H1 (cell line): ENCODE data around the gene POLL. TPM values are rescaled to one million over a fixed set of nuclear protein-coding genes. Genes with fewer than 3 reads are reported as not detected.

Experiments used
- CTCF ChIA-PET: fragments of 300-600 bp; sonication (Branson Sonifier 250); formaldehyde crosslinking; loops from one replicate; lab custom pipeline; 2021; ENCODE audit not compliant: partially characterized antibody; lab: Charles Lee
- POLR2A ChIA-PET: fragments of 300-600 bp; sonication (Branson Sonifier 250); formaldehyde crosslinking; loops from one replicate; lab custom pipeline; 2021; ENCODE audit warnings: inconsistent platforms; ENCODE audit not compliant: partially characterized antibody; lab: Charles Lee
- DNase-seq, 2 experiments: peaks; one replicate each; pipeline versions ENCODE4 v3.0.0 to v3.0.0-alpha.2; 2010 to 2022; ENCODE audit warnings: low spot score in 2 of 2, low read depth in 1 of 2, mixed read lengths in 1 of 2
- FAIRE-seq: peaks from 2 replicates; lab custom pipeline; 2011; peaks lifted over from hg19 to GRCh38; lab: Jason Lieb, UNC
- H2AFZ ChIP-seq: 2 replicates; pipeline ENCODE4 v1.8.1; 2012; ENCODE audit warnings: low read length, inconsistent platforms
- H2AK5ac ChIP-seq: 2 replicates; pipeline ENCODE4 v1.6.1; 2013; ENCODE audit warnings: low read depth, low read length
- H2BK120ac ChIP-seq: replicated peaks from 2 replicates; pipeline ENCODE3; 2013; ENCODE audit warnings: low read depth, low read length, inconsistent platforms
- H2BK12ac ChIP-seq: 2 replicates; pipeline ENCODE4 v1.6.1; 2013; ENCODE audit warnings: low read depth, low read length
- H2BK15ac ChIP-seq: 2 replicates; pipeline ENCODE4 v1.6.1; 2013; ENCODE audit warnings: low read length
- H2BK20ac ChIP-seq: 2 replicates; pipeline ENCODE4 v1.6.1; 2013; ENCODE audit warnings: low read length
- H2BK5ac ChIP-seq: 2 replicates; pipeline ENCODE4 v1.6.1; 2013; ENCODE audit warnings: low read depth, low read length
- H3K14ac ChIP-seq: 2 replicates; pipeline ENCODE4 v1.6.1; 2013; ENCODE audit warnings: inconsistent platforms; ENCODE audit not compliant: insufficient read length
- H3K18ac ChIP-seq: 2 replicates; pipeline ENCODE4 v1.6.1; 2013; ENCODE audit warnings: low read length; ENCODE audit errors: extremely low read depth
- H3K23ac ChIP-seq: 2 replicates; pipeline ENCODE4 v1.6.1; 2013; ENCODE audit warnings: inconsistent platforms; ENCODE audit not compliant: insufficient read length
- H3K23me2 ChIP-seq: 2 replicates; pipeline ENCODE4 v1.6.1; 2013; ENCODE audit warnings: low read depth, low read length
- H3K27ac ChIP-seq: 2 replicates; pipeline ENCODE4 v1.6.1; 2011; ENCODE audit warnings: low read depth, low read length, inconsistent platforms
- H3K27me3 ChIP-seq, 4 experiments: replicated peaks in 1 of 4; 1 replicate in 1 of 4; 2 replicates in 3 of 4; pipeline versions ENCODE4 v1.6.1 to v1.8.1; 2011 to 2013; ENCODE audit warnings: low read length in 3 of 4, mild to moderate bottlenecking in 3 of 4, inconsistent platforms in 2 of 4, mixed read lengths in 2 of 4, moderate library complexity in 1 of 4; ENCODE audit not compliant: control insufficient read depth in 3 of 4, insufficient read depth in 3 of 4; ENCODE audit errors: extremely low read depth in 1 of 4
- H3K36me3 ChIP-seq, 4 experiments: 2 replicates each; pipeline versions ENCODE4 v1.6.1 to v1.8.1; 2011 to 2013; ENCODE audit warnings: mild to moderate bottlenecking in 4 of 4, low read length in 3 of 4, moderate library complexity in 2 of 4, control low read depth in 1 of 4, inconsistent platforms in 1 of 4; ENCODE audit not compliant: insufficient read depth in 4 of 4, control insufficient read depth in 2 of 4
- H3K4ac ChIP-seq: replicated peaks from 2 replicates; pipeline ENCODE3; 2013; ENCODE audit warnings: low read length, low read depth, mixed read lengths, inconsistent platforms; ENCODE audit not compliant: insufficient read length
- H3K4me1 ChIP-seq, 4 experiments: replicated peaks in 1 of 4; 1 replicate in 1 of 4; 2 replicates in 3 of 4; pipeline versions ENCODE4 v1.6.1 to v1.8.1; 2011 to 2013; ENCODE audit warnings: low read length in 3 of 4, inconsistent platforms in 2 of 4, mixed read lengths in 1 of 4; ENCODE audit not compliant: insufficient read depth in 4 of 4, control insufficient read depth in 3 of 4
- H3K4me2 ChIP-seq, 2 experiments: 2 replicates each; pipeline versions ENCODE4 v1.6.1 to v1.8.1; 2011 to 2013; ENCODE audit warnings: low read depth in 2 of 2, low read length in 2 of 2, control low read depth in 1 of 2, inconsistent platforms in 1 of 2, mild to moderate bottlenecking in 1 of 2; ENCODE audit not compliant: insufficient read depth in 1 of 2
- H3K4me3 ChIP-seq, 4 experiments: fragments of 200-600, 300-600 bp in 1 of 4; sonication (generic), shearing (Covaris generic), sonication (Bioruptor Twin) in 1 of 4; 2 replicates each; pipeline versions ENCODE4 v1.5.1 to v1.8.1; 2011 to 2016; ENCODE audit warnings: low read length in 4 of 4, low read depth in 3 of 4, control low read depth in 2 of 4, inconsistent platforms in 2 of 4, mild to moderate bottlenecking in 2 of 4, mixed read lengths in 1 of 4, moderate library complexity in 1 of 4; ENCODE audit not compliant: insufficient read depth in 2 of 4; ENCODE audit errors: extremely low read depth in 1 of 4
- H3K56ac ChIP-seq: replicated peaks from 2 replicates; pipeline ENCODE3; 2013; ENCODE audit warnings: low read depth, mild to moderate bottlenecking, mixed read lengths, low read length, inconsistent platforms; ENCODE audit not compliant: insufficient read length
- H3K79me1 ChIP-seq: 2 replicates; pipeline ENCODE4 v1.6.1; 2013; ENCODE audit warnings: low read depth, low read length, control low read depth
- H3K79me2 ChIP-seq, 2 experiments: 2 replicates each; pipeline versions ENCODE4 v1.6.1 to v1.8.1; 2012 to 2013; ENCODE audit warnings: low read length in 2 of 2, mild to moderate bottlenecking in 2 of 2, inconsistent platforms in 1 of 2; ENCODE audit not compliant: insufficient read depth in 2 of 2, control insufficient read depth in 1 of 2
- H3K9ac ChIP-seq, 4 experiments: replicated peaks in 1 of 4; 1 replicate in 1 of 4; 2 replicates in 3 of 4; pipeline versions ENCODE4 v1.6.1 to v1.8.1; 2011 to 2013; ENCODE audit warnings: low read depth in 3 of 4, low read length in 3 of 4, control low read depth in 2 of 4, mild to moderate bottlenecking in 2 of 4, moderate library complexity in 2 of 4, inconsistent platforms in 1 of 4; ENCODE audit errors: extremely low read depth in 1 of 4
- H3K9me3 ChIP-seq, 2 experiments: 2 replicates each; pipeline versions ENCODE4 v1.6.1 to v1.8.1; 2012 to 2013; ENCODE audit warnings: mild to moderate bottlenecking in 2 of 2, moderate library complexity in 2 of 2, control low read depth in 1 of 2, inconsistent platforms in 1 of 2, low read depth in 1 of 2, low read length in 1 of 2, mixed read lengths in 1 of 2; ENCODE audit not compliant: insufficient read depth in 2 of 2
- H4K20me1 ChIP-seq, 2 experiments: replicated peaks in 1 of 2; 2 replicates each; pipeline versions ENCODE3 to v1.8.1; 2011 to 2013; ENCODE audit warnings: inconsistent platforms in 2 of 2, low read length in 2 of 2, mild to moderate bottlenecking in 1 of 2; ENCODE audit not compliant: insufficient read depth in 2 of 2, control insufficient read depth in 1 of 2
- H4K5ac ChIP-seq: 2 replicates; pipeline ENCODE4 v1.6.1; 2013; ENCODE audit warnings: low read length, low read depth, mixed read lengths, inconsistent platforms; ENCODE audit not compliant: insufficient read length
- H4K8ac ChIP-seq: 2 replicates; pipeline ENCODE4 v1.8.0; 2013; ENCODE audit warnings: mild to moderate bottlenecking, moderate library complexity, low read length, inconsistent platforms; ENCODE audit not compliant: insufficient read depth; ENCODE audit errors: extremely low read depth
- H4K91ac ChIP-seq: replicated peaks from 2 replicates; pipeline ENCODE3; 2013; ENCODE audit warnings: low read length, mixed read lengths, inconsistent platforms; ENCODE audit not compliant: insufficient read length
- CREB1 ChIP-seq: IDR thresholded peaks from 2 replicates; pipeline ENCODE4 v1.6.1; 2012; ENCODE audit warnings: inconsistent platforms
- KDM4A ChIP-seq: IDR thresholded peaks from one replicate; pipeline ENCODE4 v1.7.1; 2012; ENCODE audit warnings: low read depth, mild to moderate bottlenecking, moderate library complexity, low read length, inconsistent platforms; ENCODE audit not compliant: severe bottlenecking
- POU5F1 ChIP-seq: IDR thresholded peaks from 2 replicates; pipeline ENCODE4 v1.6.1; 2011; ENCODE audit warnings: low read depth, mild to moderate bottlenecking, low read length, moderate library complexity
- RBBP5 ChIP-seq: IDR thresholded peaks from 2 replicates; pipeline ENCODE4 v1.7.1; 2012; ENCODE audit warnings: low read depth, mild to moderate bottlenecking, inconsistent platforms, low read length, moderate library complexity, borderline replicate concordance
- RXRA ChIP-seq: IDR thresholded peaks from 2 replicates; pipeline ENCODE4 v1.6.1; 2011; ENCODE audit warnings: low read depth, mild to moderate bottlenecking, low read length, moderate library complexity; ENCODE audit not compliant: insufficient read depth
- WGBS, 2 experiments: shearing (Covaris generic) in 1 of 2; methylation state at CpG; one replicate each; pipeline versions ENCODE4 v1.1.6 to v1.1.7; 2013 to 2015; ENCODE audit warnings: low lambda C conversion rate in 2 of 2, mixed read lengths in 2 of 2, inconsistent platforms in 1 of 2, low coverage in 1 of 2, missing lambda C conversion rate in 1 of 2; ENCODE audit not compliant: insufficient replicate concordance in 2 of 2, insufficient coverage in 1 of 2, insufficient read length in 1 of 2; ENCODE audit errors: extremely low coverage in 1 of 2, missing lambda C conversion rate in 1 of 2; 5-methylcytosine and 5-hydroxymethylcytosine counted together
- polyA plus RNA-seq, 7 experiments: library from polyadenylated mRNA; depleted of rRNA in 3 of 7; stranded (reverse) in 5 of 7; unstranded in 2 of 7; fragments of >200 nt in 5 of 7; fragments of 200-250 nt in 2 of 7; gene quantifications; 1 replicate in 5 of 7; 2 replicates in 1 of 7; 4 replicates in 1 of 7; pipeline versions ENCODE4 v1.2.1 to v1.2.3, GENCODE V29; 2011 to 2013; ENCODE audit warnings: missing spikeins in 2 of 7, mixed read lengths in 2 of 7
- total RNA-seq: library from RNA; stranded (reverse); fragmentation: NEBNext Ultra II Directional; extraction: Animal tissue kit (Norgen Biotek cat#: 25700); gene quantifications from 2 replicates; pipeline ENCODE4 v1.2.1, GENCODE V29; 2021
- TF ChIP-seq, protein P1 (sequence below): IDR thresholded peaks from 2 replicates; pipeline ENCODE4 v1.6.1; 2012; ENCODE audit warnings: low read length, inconsistent platforms

POLL gene
- total and polyA plus RNA-seq, 2 of the 8 experiments (the other 6 are each of a cell fraction or from before 2014, with no cell fraction given) = 26.1 to 45.9 TPM

DNA sequence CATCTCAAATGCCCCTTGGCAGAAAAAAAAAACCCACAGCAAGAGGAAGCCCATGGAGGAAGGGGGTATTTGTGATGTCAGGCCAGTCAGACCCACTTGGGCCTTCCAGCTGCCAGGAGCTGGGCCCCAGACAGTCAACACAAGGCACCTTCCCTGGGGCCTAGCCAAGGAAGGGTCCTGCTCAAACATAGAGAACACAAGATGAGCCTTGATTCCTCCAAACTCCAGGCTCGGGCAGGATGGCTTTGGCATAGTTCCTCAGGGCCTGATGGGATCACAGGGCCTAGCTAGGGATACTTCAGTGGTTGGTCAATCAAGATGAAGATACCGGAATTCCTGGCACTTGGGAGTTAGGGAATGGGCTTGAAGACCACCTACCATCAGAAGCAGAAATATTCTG is 30.8 kb upstream of the POLL start:
- Histone ChIP-seq H2AFZ (no peak overlapping the region), H3K4me1 (peaks cover 5 to 14% (median 12%) of the 10 kb centered on the region in 4 experiments), H3K9me3 (no peaks in the 10 kb centered on the region), H4K8ac (no peak overlapping the region), H3K4me2 (no peak overlapping the region), H3K36me3 (peaks cover 0 to 9% (median 1%) of the 10 kb centered on the region in 4 experiments; a peak in 2 of 8 replicates), H2BK12ac (no peak overlapping the region), H3K14ac (no peak overlapping the region), H3K9ac (no peak overlapping the region), H3K79me2 (no peaks in the 10 kb centered on the region), H2BK5ac (no peak overlapping the region), H3K4ac (no peak overlapping the region), H2BK120ac (no peak overlapping the region), H4K5ac (no peak overlapping the region), H3K18ac (no peak overlapping the region), H3K27ac (no peak overlapping the region), H3K56ac (no peak overlapping the region), H3K79me1 (no peaks in the 10 kb centered on the region), H3K27me3 (no peaks in the 10 kb centered on the region), H2BK15ac (no peak overlapping the region), H3K23ac (no peak overlapping the region), H3K4me3 (no peak overlapping the region), H4K20me1 (peaks cover 0 to 1% of the 10 kb centered on the region in 2 experiments), H3K23me2 (no peaks in the 10 kb centered on the region), H4K91ac (no peak overlapping the region), H2AK5ac (no peak overlapping the region), H2BK20ac (no peak overlapping the region)
- TF ChIP-seq RBBP5 (no peak), KDM4A (no peak), POU5F1 (no peak), RXRA (no peak), CREB1 (no peak)
- TF ChIP-seq, protein P1, sequence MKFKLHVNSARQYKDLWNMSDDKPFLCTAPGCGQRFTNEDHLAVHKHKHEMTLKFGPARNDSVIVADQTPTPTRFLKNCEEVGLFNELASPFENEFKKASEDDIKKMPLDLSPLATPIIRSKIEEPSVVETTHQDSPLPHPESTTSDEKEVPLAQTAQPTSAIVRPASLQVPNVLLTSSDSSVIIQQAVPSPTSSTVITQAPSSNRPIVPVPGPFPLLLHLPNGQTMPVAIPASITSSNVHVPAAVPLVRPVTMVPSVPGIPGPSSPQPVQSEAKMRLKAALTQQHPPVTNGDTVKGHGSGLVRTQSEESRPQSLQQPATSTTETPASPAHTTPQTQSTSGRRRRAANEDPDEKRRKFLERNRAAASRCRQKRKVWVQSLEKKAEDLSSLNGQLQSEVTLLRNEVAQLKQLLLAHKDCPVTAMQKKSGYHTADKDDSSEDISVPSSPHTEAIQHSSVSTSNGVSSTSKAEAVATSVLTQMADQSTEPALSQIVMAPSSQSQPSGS = no peak
- ChIA-PET POLR2A (interaction anchor here (2.0 kb wide), 1 partner anchor 25 kb away, joined by 7 read pairs; no protein-coding TSS in a partner anchor), CTCF (interaction anchor here (1.3 to 10.9 kb wide), 6 partner anchors 10 to 131 kb away, joined by 3 to 131 read pairs (median 5); no protein-coding TSS in a partner anchor)
- 90% methylated on average over 2 of the region's 2 CpGs; no CpG with 5 or more reads in 1 of the 2 experiments for WGBS, 2 experiments
- DNase-seq = no peak
- FAIRE-seq = no peak
